Activated T-cell treated with anti-CD3 and anti-CD28 coated beads for 24 hours (primary cell): ENCODE results near the gene FARS2.
"Not testable (repeated sequence)": the region's sequence is repeated elsewhere in the genome, so short reads cannot be mapped to it uniquely, and the experiment has no call there.

Source experiments
- DNase-seq: peaks from one replicate; pipeline ENCODE4 v3.0.0-alpha.2; 2020; ENCODE audit warnings: low read depth

FARS2 gene

GRCh38 chr6:5667737-5668136 is 406.4 kb downstream of the FARS2 start:
- DNase-seq = no peak

GRCh38 chr6:5670381-5670780 is 409.1 kb downstream of the FARS2 start:
- no peak for DNase-seq

- DNase-seq = no peak
These were observed 409.7 kb downstream of the FARS2 start for GRCh38 chr6:5670811-5671561.

GRCh38 chr6:5671601-5672559 is 410.6 kb downstream of the FARS2 start:
- no peak for DNase-seq

GRCh38 chr6:5672581-5673011 is 411.3 kb downstream of the FARS2 start:
- no peak for DNase-seq

GRCh38 chr6:5673019-5673790 is 411.9 kb downstream of the FARS2 start:
- no peak for DNase-seq

- no peak for DNase-seq
These were observed 412.8 kb downstream of the FARS2 start for GRCh38 chr6:5674141-5674540.

GRCh38 chr6:5674721-5675120 is 413.4 kb downstream of the FARS2 start:
- DNase-seq = no peak

- DNase-seq = no peak
These were observed 415.4 kb downstream of the FARS2 start for GRCh38 chr6:5676701-5677100.

GRCh38 chr6:5677219-5678000 is 416.1 kb downstream of the FARS2 start:
- DNase-seq = no peak

- DNase-seq = no peak
These were observed 418.0 kb downstream of the FARS2 start for GRCh38 chr6:5679270-5679669.

GRCh38 chr6:5679691-5680090 is 418.4 kb downstream of the FARS2 start:
- DNase-seq = no peak

GRCh38 chr6:5680095-5680494 is 418.8 kb downstream of the FARS2 start:
- no peak for DNase-seq

GRCh38 chr6:5681480-5681879 is 420.2 kb downstream of the FARS2 start:
- DNase-seq = no peak

GRCh38 chr6:5682530-5682929 is 421.2 kb downstream of the FARS2 start:
- no peak for DNase-seq

- DNase-seq = not testable (repeated sequence)
These were observed 422.4 kb downstream of the FARS2 start for GRCh38 chr6:5683747-5684146.

- no peak for DNase-seq
These were observed 423.2 kb downstream of the FARS2 start for GRCh38 chr6:5684320-5685053.

- DNase-seq = no peak
These were observed 432.2 kb downstream of the FARS2 start for GRCh38 chr6:5693225-5694145.
